ENCODE results near the gene CDKN2B. TPM values are rescaled to one million over a fixed set of nuclear protein-coding genes. Genes with fewer than 3 reads are reported as not detected.

The CDKN2B gene
- polyA plus RNA-seq, 1 experiment: 10.2 TPM

DNA sequence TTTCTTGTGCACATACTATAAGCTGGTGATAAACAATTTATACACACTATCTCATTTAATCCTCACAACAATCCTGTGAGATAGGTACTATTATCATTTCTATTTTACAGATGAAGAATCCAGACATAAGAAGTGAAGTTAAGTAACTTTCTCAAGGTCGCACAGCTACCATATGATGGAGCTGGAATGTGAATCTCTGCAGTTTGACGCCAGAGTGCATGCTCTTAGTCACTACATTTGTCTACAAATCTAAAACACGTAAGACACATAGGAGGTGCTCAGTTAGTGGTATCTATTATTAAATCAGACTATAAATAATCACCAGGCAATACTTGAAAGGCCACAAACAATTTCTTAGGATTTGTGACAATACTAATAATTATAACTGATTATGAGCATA lies 45.0 kb upstream of the CDKN2B start:
- Histone ChIP-seq H3K9me3 (ENCODE audit: control insufficient read depth, insufficient read depth, low read length) (no peaks in the 10 kb centered on the region), H3K27me3 (ENCODE audit: control insufficient read depth, insufficient read depth, low read length) (no peaks in the 10 kb centered on the region), H3K27ac (ENCODE audit: low read depth, low read length) (no peak overlapping the region), H3K4me3 (ENCODE audit: low read depth, low read length) (no peak overlapping the region)
- ChIA-PET POLR2A (no interaction called here), CTCF (interaction anchor here (1.0 to 2.3 kb wide), 5 partner anchors 11 to 241 kb away, joined by 3 to 12 read pairs (median 6); partner anchors contain the start of gene CDKN2B)
- TF ChIP-seq, protein P1, sequence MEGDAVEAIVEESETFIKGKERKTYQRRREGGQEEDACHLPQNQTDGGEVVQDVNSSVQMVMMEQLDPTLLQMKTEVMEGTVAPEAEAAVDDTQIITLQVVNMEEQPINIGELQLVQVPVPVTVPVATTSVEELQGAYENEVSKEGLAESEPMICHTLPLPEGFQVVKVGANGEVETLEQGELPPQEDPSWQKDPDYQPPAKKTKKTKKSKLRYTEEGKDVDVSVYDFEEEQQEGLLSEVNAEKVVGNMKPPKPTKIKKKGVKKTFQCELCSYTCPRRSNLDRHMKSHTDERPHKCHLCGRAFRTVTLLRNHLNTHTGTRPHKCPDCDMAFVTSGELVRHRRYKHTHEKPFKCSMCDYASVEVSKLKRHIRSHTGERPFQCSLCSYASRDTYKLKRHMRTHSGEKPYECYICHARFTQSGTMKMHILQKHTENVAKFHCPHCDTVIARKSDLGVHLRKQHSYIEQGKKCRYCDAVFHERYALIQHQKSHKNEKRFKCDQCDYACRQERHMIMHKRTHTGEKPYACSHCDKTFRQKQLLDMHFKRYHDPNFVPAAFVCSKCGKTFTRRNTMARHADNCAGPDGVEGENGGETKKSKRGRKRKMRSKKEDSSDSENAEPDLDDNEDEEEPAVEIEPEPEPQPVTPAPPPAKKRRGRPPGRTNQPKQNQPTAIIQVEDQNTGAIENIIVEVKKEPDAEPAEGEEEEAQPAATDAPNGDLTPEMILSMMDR (IDR thresholded peaks at IDR 0.05; ENCODE audit: low read depth, low read length): no peak
- DNase-seq (ENCODE audit: low read depth, low spot score): no peak

DNA sequence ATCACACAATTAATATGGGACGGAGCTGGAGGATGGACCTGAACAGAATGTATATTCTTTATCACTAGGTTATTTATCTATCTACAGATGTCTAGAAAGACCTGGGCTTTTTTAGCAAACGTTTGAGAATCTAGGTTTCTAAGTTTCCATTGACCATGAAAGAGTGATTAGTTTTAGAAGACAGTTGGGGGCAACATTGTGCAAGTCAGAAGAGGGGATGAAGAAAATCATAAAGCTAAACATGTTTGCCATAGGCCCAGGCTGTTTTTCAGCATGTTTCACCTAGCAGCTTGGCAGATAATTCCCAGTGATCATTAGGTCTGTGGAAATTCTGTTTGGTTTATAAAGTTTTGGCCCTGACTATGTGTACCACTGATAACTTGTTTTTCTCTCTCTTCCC lies 44.1 kb upstream of the CDKN2B start:
- Histone ChIP-seq H3K27me3 (ENCODE audit: control insufficient read depth, insufficient read depth, low read length) (no peaks in the 10 kb centered on the region), H3K9me3 (ENCODE audit: control insufficient read depth, insufficient read depth, low read length) (no peaks in the 10 kb centered on the region), H3K27ac (ENCODE audit: low read depth, low read length) (no peak overlapping the region), H3K4me3 (ENCODE audit: low read depth, low read length) (no peak overlapping the region)
- CTCF ChIA-PET: interaction anchor here (0.8 to 2.3 kb wide), 5 partner anchors 15 to 240 kb away, joined by 4 to 12 read pairs (median 6); partner anchors contain the start of gene CDKN2B
- POLR2A ChIA-PET: no interaction called here
- no peak for DNase-seq (ENCODE audit: low read depth, low spot score)
- TF ChIP-seq, protein P1 (IDR thresholded peaks at IDR 0.05; ENCODE audit: low read depth, low read length): no peak

DNA sequence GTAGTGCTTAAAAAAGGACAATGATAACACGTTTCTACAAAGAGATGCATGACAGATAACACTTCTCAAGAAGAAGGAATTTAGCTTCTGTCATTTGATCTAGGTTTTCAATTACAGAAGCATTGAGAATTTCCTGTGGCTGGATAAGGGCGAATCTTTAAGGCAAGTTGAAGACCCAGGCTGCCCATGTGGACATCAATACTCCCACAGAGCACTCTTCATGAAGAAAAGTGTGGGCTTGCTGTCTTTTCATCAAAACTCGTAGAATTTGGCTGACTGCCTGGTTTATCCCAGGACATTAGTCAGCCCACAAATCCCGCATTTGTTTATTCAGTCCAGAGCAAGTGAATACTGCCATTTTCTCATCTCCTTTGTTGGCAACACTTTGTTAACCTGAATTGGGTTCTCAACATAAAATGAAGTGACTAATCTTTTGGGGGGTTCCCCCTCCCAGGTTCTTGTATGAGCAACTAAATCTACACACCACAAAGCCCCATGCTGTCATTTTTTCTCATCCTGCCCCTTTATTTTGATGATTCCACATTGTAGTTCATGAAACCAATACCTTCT lies 43.4 kb upstream of the CDKN2B start:
- H3K27me3 ChIP-seq (ENCODE audit: control insufficient read depth, insufficient read depth, low read length): no peaks in the 10 kb centered on the region
- TF ChIP-seq, protein P1 (IDR thresholded peaks at IDR 0.05; ENCODE audit: low read depth, low read length): no peak
- peak; percentile 91 for DNase-seq (ENCODE audit: low read depth, low spot score)
- H3K4me3 ChIP-seq (ENCODE audit: low read depth, low read length): no peak overlapping the region
- H3K9me3 ChIP-seq (ENCODE audit: control insufficient read depth, insufficient read depth, low read length): no peaks in the 10 kb centered on the region
- H3K27ac ChIP-seq (ENCODE audit: low read depth, low read length): peak overlapping the region; percentile 39
- ChIA-PET CTCF (interaction anchor here (1.5 to 1.9 kb wide), 2 partner anchors 44 to 191 kb away, joined by 6 to 12 read pairs; partner anchors contain the start of gene CDKN2B), POLR2A (interaction anchor here (1.0 kb wide), 1 partner anchor 18 kb away, joined by 3 read pairs; no protein-coding TSS in a partner anchor)

DNA sequence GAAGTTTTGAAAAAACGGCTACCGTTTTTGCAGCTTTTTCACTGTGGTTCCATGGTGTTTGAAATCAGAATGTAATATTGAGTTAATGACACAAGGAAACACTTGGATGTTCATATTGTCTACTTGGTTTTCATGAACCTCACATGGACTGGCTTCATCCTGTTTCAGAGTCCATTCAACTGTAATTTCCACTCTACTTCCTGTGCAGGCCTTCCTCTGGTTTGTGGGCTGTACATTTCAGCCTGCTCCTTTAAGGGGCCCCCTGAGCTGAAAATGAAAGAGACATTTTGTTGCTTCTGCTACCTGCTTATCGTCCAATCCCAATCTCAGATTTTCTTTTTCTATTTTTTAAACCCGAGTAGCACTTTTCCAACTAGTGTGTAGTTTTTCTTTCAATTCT lies 41.8 kb upstream of the CDKN2B start:
- CTCF ChIA-PET: interaction anchor here (1.0 to 4.0 kb wide), 3 partner anchors 12 to 42 kb away, joined by 3 to 24 read pairs (median 3); partner anchors contain the start of gene CDKN2B
- H3K27ac ChIP-seq (ENCODE audit: low read depth, low read length): no peak overlapping the region
- DNase-seq (ENCODE audit: low read depth, low spot score): no peak
- no peak overlapping the region for H3K4me3 ChIP-seq (ENCODE audit: low read depth, low read length)
- H3K9me3 ChIP-seq (ENCODE audit: control insufficient read depth, insufficient read depth, low read length): no peaks in the 10 kb centered on the region
- H3K27me3 ChIP-seq (ENCODE audit: control insufficient read depth, insufficient read depth, low read length): no peaks in the 10 kb centered on the region
- POLR2A ChIA-PET: no interaction called here
- TF ChIP-seq, protein P1 (IDR thresholded peaks at IDR 0.05; ENCODE audit: low read depth, low read length): no peak

DNA sequence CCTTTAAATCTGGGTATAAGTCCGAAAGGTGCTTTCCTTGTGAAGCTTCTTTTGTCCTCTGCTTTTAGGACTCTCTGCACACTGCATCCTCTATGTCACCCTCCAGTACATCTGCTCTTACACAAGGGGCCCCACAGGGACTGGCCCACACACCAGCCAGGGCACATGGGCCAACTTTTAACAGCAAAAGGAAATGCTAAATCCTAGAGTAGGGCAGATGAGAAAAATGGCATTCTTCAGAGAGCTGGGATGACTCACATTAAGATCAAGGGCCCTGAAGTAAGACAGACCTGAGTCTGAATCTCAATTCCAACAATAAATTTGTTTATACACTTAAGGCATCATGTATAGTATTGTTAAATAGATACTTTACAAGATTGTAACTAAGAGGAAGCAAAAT lies 40.3 kb upstream of the CDKN2B start:
- Histone ChIP-seq H3K9me3 (ENCODE audit: control insufficient read depth, insufficient read depth, low read length) (no peaks in the 10 kb centered on the region), H3K4me3 (ENCODE audit: low read depth, low read length) (no peak overlapping the region), H3K27me3 (ENCODE audit: control insufficient read depth, insufficient read depth, low read length) (no peaks in the 10 kb centered on the region), H3K27ac (ENCODE audit: low read depth, low read length) (no peak overlapping the region)
- ChIA-PET POLR2A (no interaction called here), CTCF (interaction anchor here (1.0 to 4.0 kb wide), 5 partner anchors 11 to 236 kb away, joined by 3 to 24 read pairs (median 3); partner anchors contain the start of gene CDKN2B)
- no peak for DNase-seq (ENCODE audit: low read depth, low spot score)
- TF ChIP-seq, protein P1 (IDR thresholded peaks at IDR 0.05; ENCODE audit: low read depth, low read length): no peak

All from AG04450 (cell line).